Left forelimb (tissue), 1 donor: Measurements from ENCODE around the gene ANKRD13D.

Experiments
- DNase-seq: peaks from one replicate; pipeline ENCODE4 v3.0.0-alpha.2; 2018; ENCODE audit warnings: low spot score

ANKRD13D gene

GRCh38 chr11:67273260-67273990 is 15.7 kb upstream of the ANKRD13D start:
- DNase-seq: no peak

GRCh38 chr11:67274768-67275605 is 14.1 kb upstream of the ANKRD13D start:
- DNase-seq: no peak

DNA sequence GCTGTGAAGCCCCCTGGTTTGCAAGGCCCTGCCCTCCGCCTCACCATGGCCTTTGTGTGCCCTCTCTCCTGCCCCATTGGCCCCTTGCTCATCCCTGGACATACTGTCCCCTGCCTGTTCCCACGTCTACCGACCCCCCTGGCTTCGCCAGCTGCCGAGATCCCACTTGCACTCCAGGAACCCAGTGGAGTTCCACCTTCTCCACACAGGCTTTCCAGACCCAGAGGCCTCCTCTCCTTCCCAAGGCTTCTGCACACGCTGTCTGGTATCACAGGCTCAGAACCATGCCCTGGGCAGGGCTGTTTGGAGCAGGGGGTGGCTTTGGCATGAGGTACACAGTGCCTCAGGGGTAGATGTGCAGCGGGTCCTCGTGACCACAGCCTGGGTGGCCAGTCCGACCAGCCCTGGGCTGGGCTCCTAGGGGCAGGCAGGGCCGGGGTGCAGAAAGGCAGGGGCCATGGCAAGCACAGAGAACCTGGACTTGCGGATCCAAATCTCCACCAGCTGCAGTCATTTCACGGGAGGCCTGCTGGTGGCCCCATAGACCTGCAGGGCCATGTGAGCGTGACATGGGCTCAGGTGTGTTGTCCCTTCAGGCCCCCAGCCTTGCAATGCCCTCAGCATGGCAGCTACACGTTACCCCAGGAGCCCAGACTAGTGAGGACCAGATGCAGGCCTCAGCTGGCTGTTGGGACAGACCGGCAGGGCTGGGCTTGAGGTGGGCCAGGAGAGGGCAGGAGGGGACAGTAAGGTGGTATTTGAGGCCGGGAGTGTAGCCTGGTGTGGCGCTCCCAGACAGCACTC is 13.3 kb upstream of the ANKRD13D start:
- DNase-seq: no peak

- DNase-seq: no peak
Measured at GRCh38 chr11:67276781-67277230, 12.3 kb upstream of the ANKRD13D start.

- peak; percentile 80 for DNase-seq
Measured at GRCh38 chr11:67277231-67277961, 11.7 kb upstream of the ANKRD13D start.

DNA sequence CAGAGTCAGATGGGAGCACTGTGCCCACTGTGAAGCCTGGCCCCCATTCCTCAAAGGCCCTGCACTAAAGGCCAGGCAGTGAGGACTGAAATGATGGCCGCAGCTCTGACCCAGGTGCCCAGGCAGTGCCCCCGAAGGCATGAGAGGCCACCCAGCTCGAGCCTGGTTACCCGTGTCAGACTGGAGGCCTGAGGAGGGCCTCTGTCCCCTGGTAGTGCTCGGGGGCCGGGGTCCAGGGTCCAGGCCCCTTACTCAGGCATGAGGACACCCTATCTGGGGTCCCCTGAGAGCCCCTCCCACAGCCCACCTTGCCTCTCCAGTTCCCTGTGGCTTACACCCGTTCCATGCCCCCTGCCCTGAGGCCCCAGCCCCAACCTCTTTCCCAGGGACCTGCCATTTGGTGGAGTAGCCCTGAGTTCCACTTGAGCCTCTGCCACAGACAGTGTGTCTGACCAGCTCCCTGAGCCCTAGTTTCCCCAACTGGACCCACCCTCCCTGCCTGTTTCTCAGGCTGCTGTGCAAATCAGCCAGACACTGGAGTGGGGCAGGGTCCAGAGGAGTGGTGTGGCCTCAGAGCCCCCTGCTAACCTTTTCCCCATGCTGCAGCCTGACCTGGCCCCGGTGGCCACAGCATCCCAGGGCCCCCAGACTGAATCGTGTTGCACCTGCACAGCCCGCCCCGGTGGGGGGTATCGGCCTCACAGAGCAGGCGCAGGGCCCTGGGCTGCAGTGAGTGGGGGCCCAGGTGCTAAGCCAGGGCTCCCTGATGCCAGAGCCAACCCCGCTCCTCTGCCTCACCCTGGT is 10.8 kb upstream of the ANKRD13D start:
- DNase-seq: no peak

DNA sequence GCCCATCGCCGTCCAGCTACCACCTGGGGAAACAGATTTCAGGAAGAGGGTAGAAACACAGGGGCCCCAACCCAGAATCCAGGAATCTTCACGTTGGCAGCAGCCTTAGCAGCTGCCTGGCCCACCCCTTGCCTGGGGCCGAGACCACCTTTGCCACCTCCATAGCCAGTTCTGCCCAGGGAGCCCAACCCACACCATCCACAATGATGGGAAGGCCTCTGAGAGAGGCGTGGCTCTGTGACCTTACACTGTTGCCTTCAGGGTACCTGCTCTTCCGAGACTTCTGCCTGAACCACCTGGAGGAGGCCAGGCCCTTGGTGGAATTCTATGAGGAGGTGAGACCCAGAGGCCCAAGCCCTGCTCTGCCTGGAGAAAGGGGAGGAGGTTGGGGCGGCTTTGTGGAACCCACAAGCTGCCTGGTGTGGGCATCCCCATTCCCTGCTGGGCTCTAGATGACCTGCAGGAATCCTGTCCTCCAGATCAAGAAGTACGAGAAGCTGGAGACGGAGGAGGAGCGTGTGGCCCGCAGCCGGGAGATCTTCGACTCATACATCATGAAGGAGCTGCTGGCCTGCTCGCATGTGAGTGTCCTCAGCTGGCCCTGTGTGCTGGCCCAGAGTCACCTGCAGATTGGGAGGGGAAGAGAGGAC is 10.0 kb upstream of the ANKRD13D start:
- DNase-seq: no peak

DNA sequence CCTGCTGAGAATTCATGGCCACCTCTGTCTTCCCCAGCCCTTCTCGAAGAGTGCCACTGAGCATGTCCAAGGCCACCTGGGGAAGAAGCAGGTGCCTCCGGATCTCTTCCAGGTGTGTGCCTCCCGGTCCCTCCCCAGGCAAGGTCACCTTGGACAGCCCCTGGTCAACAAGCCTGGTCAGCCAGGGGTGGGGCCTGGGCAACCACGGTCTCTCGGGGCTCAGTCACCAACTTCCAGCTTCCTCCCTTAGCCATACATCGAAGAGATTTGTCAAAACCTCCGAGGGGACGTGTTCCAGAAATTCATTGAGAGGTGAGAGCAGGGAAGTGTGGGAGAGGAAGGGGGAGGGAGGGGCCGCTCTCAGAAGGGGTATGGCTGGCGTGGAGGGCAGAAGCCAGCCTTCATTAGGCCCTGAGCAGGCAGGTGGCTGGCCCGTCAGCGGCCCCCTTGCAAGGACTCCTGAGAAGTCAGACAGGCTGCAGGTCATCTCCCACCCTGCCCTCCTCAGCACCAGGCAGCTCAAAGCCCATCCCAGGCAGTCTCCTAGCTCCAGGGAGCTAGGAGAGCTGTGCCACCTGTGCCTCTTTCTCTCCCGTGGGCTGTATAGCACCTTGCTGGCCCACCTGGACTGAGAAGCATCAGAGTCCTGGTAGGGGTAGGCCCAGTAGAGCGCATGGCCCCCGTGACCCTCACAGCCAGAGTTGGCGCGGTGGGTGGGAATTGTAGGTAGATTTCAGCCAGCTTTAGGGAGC is 9.3 kb upstream of the ANKRD13D start:
- no peak for DNase-seq

GRCh38 chr11:67280341-67280787 is 8.7 kb upstream of the ANKRD13D start:
- DNase-seq: no peak

DNA sequence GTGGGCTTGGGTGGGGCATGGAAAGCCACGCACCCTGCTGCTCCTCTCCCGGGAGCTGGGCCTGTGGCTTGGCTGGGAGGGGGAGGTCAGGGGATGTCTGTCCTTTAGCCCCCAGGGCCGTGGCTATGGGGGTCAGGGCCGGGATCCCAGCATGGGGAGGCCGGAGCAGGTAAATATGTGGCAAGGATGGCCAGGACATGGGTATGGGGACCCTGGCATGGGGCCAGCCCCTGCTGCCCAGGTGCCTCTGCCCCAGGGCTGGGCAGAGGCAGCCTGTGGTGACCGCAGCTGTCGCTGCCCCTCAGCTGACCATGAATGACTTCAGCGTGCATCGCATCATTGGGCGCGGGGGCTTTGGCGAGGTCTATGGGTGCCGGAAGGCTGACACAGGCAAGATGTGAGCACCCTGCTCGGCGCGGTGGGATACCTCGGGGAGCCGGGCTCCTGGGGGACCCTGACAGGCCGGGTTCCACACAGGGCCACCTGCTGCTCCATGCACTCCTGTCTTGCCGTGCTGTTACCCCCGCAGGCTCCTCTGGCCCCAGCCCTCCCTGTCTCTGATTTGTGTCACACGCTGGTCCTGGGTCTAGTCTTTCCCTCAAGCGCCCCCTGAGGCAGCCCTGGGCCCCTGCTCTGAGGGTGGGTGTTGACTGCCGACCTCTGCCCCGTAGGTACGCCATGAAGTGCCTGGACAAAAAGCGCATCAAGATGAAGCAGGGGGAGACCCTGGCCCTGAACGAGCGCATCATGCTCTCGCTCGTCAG is 8.1 kb upstream of the ANKRD13D start:
- DNase-seq: no peak

DNA sequence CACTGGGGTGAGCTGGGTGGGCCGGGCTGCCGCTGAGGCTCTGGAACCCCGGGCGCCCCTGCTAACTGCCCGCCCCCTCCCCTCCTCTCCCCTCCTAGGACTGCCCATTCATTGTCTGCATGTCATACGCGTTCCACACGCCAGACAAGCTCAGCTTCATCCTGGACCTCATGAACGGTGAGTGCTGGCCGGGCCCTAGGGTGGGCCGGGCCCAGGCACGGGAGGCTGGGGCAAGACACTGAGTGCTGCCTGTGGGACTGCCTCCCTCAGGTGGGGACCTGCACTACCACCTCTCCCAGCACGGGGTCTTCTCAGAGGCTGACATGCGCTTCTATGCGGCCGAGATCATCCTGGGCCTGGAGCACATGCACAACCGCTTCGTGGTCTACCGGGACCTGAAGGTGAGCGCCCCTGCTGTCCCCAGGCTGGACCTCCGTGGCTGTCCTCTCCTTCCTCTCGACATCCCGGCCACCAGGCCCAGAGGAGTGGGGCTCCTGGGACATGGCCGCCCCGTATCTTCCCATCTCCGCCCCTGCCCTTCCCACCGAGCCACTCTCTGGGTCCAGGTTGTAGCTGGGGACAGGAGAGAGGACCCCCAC is 7.5 kb upstream of the ANKRD13D start:
- DNase-seq: no peak

- no peak for DNase-seq
Measured at GRCh38 chr11:67282155-67282875, 6.8 kb upstream of the ANKRD13D start.

GRCh38 chr11:67282876-67283371 is 6.2 kb upstream of the ANKRD13D start:
- no peak for DNase-seq

- no peak for DNase-seq
Measured at GRCh38 chr11:67283481-67283963, 5.6 kb upstream of the ANKRD13D start.

GRCh38 chr11:67284811-67285540 is 4.1 kb upstream of the ANKRD13D start:
- DNase-seq: no peak
